Measurements from ENCODE around the gene CPD. TPM values are rescaled to one million over a fixed set of nuclear protein-coding genes. Genes with fewer than 3 reads are reported as not detected.

CPD gene
- total RNA-seq, 2 experiments from 2014 or later: 18.6 to 23.3 TPM

GRCh38 chr17:30477774-30478115, 99.0 kb downstream of the CPD start:
- no peaks in the 10 kb centered on the region for H3K9me3 Mint-ChIP-seq
- H3K27me3 Mint-ChIP-seq: no peaks in the 10 kb centered on the region
- peak; percentile 31 for ATAC-seq (ENCODE audit: low read depth)
- peak overlapping the region; percentile 98 for H3K4me3 Mint-ChIP-seq
- H3K27ac Mint-ChIP-seq: peak overlapping the region; percentile 98
- H3K4me1 Mint-ChIP-seq: peaks cover 20% of the 10 kb centered on the region
- DNase-seq: no peak
- peaks cover 5% of the 10 kb centered on the region for H3K36me3 Mint-ChIP-seq
- POLR2A ChIA-PET: interaction anchor here (1.0 kb wide), 1 partner anchor 40 kb away, joined by 3 read pairs; no protein-coding TSS in a partner anchor

- H3K27ac Mint-ChIP-seq: no peak overlapping the region
- H3K9me3 Mint-ChIP-seq: no peaks in the 10 kb centered on the region
- peaks cover 27% of the 10 kb centered on the region for H3K36me3 Mint-ChIP-seq
- no peaks in the 10 kb centered on the region for H3K27me3 Mint-ChIP-seq
- POLR2A ChIA-PET: no interaction called here
- H3K4me1 Mint-ChIP-seq: peaks cover 9% of the 10 kb centered on the region
- no peak overlapping the region for H3K4me3 Mint-ChIP-seq
- DNase-seq (no peak), ATAC-seq (ENCODE audit: low read depth) (no peak)
Measured at GRCh38 chr17:30482555-30482954, 103.8 kb downstream of the CPD start.

DNA sequence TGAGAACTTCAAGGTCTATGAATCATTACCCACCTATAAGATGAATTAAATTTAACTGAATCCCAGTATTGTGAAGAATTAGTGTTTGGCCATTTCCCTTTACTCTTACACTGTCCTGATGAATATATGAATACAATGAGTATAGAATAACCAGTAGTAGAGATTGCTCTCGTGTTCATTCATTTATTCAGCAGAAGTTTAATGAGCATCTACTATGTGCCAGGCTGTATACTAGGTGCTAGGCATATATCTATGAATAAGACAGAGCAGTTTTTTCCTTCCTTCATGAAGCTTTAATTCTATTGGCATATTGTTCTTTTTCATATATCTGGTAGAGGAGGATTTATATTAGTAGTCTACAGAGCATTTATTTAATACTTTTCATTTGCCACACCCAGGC, 104.4 kb downstream of the CPD start:
- Mint-ChIP-seq H3K4me3 (no peak overlapping the region), H3K27me3 (no peaks in the 10 kb centered on the region), H3K9me3 (no peaks in the 10 kb centered on the region), H3K27ac (no peak overlapping the region), H3K36me3 (peaks cover 28% of the 10 kb centered on the region), H3K4me1 (peaks cover 7% of the 10 kb centered on the region)
- DNase-seq: no peak
- no peak for ATAC-seq (ENCODE audit: low read depth)
- POLR2A ChIA-PET: no interaction called here

DNA sequence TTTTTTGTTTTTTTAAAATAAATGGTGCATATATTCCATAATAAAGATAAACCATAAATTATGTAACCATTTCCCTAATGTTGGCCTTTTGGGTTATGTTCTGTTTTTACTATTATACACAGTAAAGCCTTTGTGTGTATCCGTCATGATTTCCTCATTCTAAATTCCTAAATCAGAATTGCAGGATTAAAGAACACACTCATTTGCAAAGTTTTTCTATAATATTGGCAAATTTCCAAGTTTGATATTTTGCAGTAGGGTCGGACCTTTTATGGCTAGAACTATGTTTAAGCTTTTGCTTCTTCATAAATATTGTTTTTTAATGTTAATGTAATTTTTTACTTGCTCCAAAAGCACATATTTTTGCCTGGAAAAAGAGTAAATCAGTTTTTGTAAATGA, 115.1 kb downstream of the CPD start:
- Mint-ChIP-seq H3K9me3 (no peaks in the 10 kb centered on the region), H3K27me3 (no peaks in the 10 kb centered on the region), H3K4me1 (peaks cover 2% of the 10 kb centered on the region), H3K36me3 (peaks cover 27% of the 10 kb centered on the region), H3K4me3 (no peak overlapping the region), H3K27ac (no peak overlapping the region)
- DNase-seq (no peak), ATAC-seq (ENCODE audit: low read depth) (no peak)
- POLR2A ChIA-PET: no interaction called here

DNA sequence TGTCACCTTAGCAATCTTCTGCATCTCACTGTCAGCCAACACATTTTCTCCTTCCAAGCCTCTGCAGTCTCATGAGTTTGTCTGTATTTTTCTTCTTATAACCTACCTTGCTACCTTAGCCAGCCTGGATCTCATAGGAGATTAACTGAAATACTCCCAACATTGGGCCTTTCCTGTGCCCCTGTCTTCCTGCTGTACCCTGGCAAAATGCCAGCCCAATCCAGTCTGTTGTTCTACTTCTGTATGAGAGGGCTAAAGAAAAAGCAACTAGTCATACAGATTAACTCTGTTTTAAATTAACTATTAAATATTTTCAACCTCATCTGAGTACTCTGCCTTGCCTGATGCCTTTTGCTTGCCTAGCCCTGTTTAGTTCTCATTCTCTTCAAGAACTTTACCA, 116.9 kb downstream of the CPD start:
- Mint-ChIP-seq H3K9me3 (no peaks in the 10 kb centered on the region), H3K4me3 (no peak overlapping the region), H3K27me3 (no peaks in the 10 kb centered on the region), H3K4me1 (peaks cover 9% of the 10 kb centered on the region), H3K36me3 (peaks cover 35% of the 10 kb centered on the region), H3K27ac (no peak overlapping the region)
- ATAC-seq (ENCODE audit: low read depth) (no peak), DNase-seq (no peak)
- POLR2A ChIA-PET: no interaction called here

DNA sequence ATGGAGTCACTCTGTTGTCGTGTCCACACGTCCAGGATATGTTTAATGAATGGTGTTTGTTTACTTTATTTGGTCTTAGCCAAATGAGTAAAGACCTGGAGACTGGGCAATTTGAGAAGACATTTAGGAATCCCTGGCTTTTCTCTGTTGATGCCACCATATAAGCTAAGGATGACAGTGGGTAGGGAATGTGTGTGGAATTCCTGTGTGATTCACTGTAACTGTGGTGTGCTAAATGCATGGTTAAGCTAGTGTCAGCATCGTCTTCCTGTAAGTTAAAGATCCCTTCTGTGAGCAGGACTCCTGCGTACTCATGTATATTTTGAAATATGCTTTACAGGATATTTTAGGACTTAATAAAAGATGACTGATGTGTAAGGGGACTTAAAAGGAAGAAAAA, 124.8 kb downstream of the CPD start:
- ATAC-seq (ENCODE audit: low read depth) (no peak), DNase-seq (no peak)
- peaks cover 32% of the 10 kb centered on the region for H3K36me3 Mint-ChIP-seq
- peaks cover 12% of the 10 kb centered on the region for H3K4me1 Mint-ChIP-seq
- H3K4me3 Mint-ChIP-seq: no peak overlapping the region
- H3K9me3 Mint-ChIP-seq: no peaks in the 10 kb centered on the region
- no peak overlapping the region for H3K27ac Mint-ChIP-seq
- POLR2A ChIA-PET: no interaction called here
- no peaks in the 10 kb centered on the region for H3K27me3 Mint-ChIP-seq

GRCh38 chr17:30505868-30506417, 127.2 kb downstream of the CPD start:
- ATAC-seq (ENCODE audit: low read depth) (no peak), DNase-seq (no peak)
- POLR2A ChIA-PET: no interaction called here
- peaks cover 5% of the 10 kb centered on the region for H3K4me1 Mint-ChIP-seq
- H3K4me3 Mint-ChIP-seq: no peak overlapping the region
- no peaks in the 10 kb centered on the region for H3K27me3 Mint-ChIP-seq
- no peak overlapping the region for H3K27ac Mint-ChIP-seq
- H3K9me3 Mint-ChIP-seq: no peaks in the 10 kb centered on the region
- peaks cover 19% of the 10 kb centered on the region for H3K36me3 Mint-ChIP-seq

- Mint-ChIP-seq H3K27ac (no peak overlapping the region), H3K27me3 (no peaks in the 10 kb centered on the region), H3K36me3 (peaks cover 16% of the 10 kb centered on the region), H3K9me3 (no peaks in the 10 kb centered on the region), H3K4me3 (no peak overlapping the region), H3K4me1 (peaks cover 5% of the 10 kb centered on the region)
- POLR2A ChIA-PET: no interaction called here
- DNase-seq: no peak
- ATAC-seq (ENCODE audit: low read depth): no peak
Measured at GRCh38 chr17:30506481-30506880, 127.8 kb downstream of the CPD start.

GRCh38 chr17:30513346-30513745, 134.6 kb downstream of the CPD start:
- Mint-ChIP-seq H3K36me3 (peaks cover 10% of the 10 kb centered on the region), H3K4me3 (no peak overlapping the region), H3K4me1 (no peaks in the 10 kb centered on the region), H3K27me3 (no peaks in the 10 kb centered on the region), H3K9me3 (no peaks in the 10 kb centered on the region), H3K27ac (no peak overlapping the region)
- POLR2A ChIA-PET: no interaction called here
- ATAC-seq (ENCODE audit: low read depth): no peak
- DNase-seq: no peak

- POLR2A ChIA-PET: interaction anchor here (0.6 kb wide), 1 partner anchor 99 kb away, joined by 3 read pairs; no protein-coding TSS in a partner anchor
- DNase-seq (no peak), ATAC-seq (ENCODE audit: low read depth) (no peak)
- Mint-ChIP-seq H3K4me3 (no peak overlapping the region), H3K27me3 (no peaks in the 10 kb centered on the region), H3K36me3 (peaks cover 13% of the 10 kb centered on the region), H3K27ac (no peak overlapping the region), H3K4me1 (no peaks in the 10 kb centered on the region), H3K9me3 (no peaks in the 10 kb centered on the region)
Measured at GRCh38 chr17:30514895-30515596, 136.3 kb downstream of the CPD start.

- no peaks in the 10 kb centered on the region for H3K4me1 Mint-ChIP-seq
- H3K27me3 Mint-ChIP-seq: no peaks in the 10 kb centered on the region
- no peak for ATAC-seq (ENCODE audit: low read depth)
- no peak overlapping the region for H3K4me3 Mint-ChIP-seq
- no peak overlapping the region for H3K27ac Mint-ChIP-seq
- POLR2A ChIA-PET: no interaction called here
- H3K36me3 Mint-ChIP-seq: peaks cover 29% of the 10 kb centered on the region
- DNase-seq: no peak
- no peaks in the 10 kb centered on the region for H3K9me3 Mint-ChIP-seq
Measured at GRCh38 chr17:30517786-30518185, 139.1 kb downstream of the CPD start.

DNA sequence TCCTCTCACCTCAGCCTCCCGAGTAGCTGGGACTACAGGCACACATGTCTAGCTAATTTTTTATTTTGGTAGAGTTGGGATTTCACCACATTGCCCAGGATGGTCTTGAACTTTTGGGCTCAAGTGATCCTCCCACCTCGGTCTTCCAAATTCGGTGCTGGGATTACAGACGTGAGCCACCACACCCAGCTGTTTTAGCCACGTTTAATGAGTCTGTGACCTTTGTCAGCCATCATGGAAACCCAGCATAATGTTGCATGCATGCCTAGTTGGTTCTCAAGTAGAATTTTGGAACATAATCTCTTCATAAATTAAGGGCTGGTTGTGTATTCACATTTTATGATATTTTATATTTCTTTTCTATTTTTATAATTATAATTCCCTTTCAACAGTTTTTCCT, 140.4 kb downstream of the CPD start:
- H3K27ac Mint-ChIP-seq: no peak overlapping the region
- POLR2A ChIA-PET: no interaction called here
- no peaks in the 10 kb centered on the region for H3K27me3 Mint-ChIP-seq
- no peak for ATAC-seq (ENCODE audit: low read depth)
- peaks cover 29% of the 10 kb centered on the region for H3K36me3 Mint-ChIP-seq
- H3K4me3 Mint-ChIP-seq: no peak overlapping the region
- no peaks in the 10 kb centered on the region for H3K9me3 Mint-ChIP-seq
- no peaks in the 10 kb centered on the region for H3K4me1 Mint-ChIP-seq
- no peak for DNase-seq
